Posterior vena cava (tissue), 2 donors: ENCODE results near the gene TENM4. TPM values are rescaled to one million over a fixed set of nuclear protein-coding genes. Genes with fewer than 3 reads are reported as not detected.

Experiments
- DNase-seq: peaks from one replicate; pipeline ENCODE4 v3.0.0-alpha.2; 2020; ENCODE audit warnings: low spot score
- intact Hi-C, 2 donors: fragments of 100-400 bp; cut with DNase I; formaldehyde crosslinking; loops; one replicate each; pipeline versions ENCODE4 v1.14.1 to v1.14.2; 2022 to 2023
- total RNA-seq, 2 donors: library from RNA; stranded (reverse); fragmentation: NEBNext Ultra II Directional; extraction: Animal tissue kit (Norgen Biotek cat#: 25700); gene quantifications; one replicate each; pipeline ENCODE4 v1.2.1, GENCODE V29; 2021
- donor health status: DM: yes; HTN: yes; CAD: no.
- donor health status: DM: yes; HTN: yes; CAD: no.

TENM4 gene
- total RNA-seq, 2 donors from 2014 or later, result 5.6 to 7.4 TPM

DNA sequence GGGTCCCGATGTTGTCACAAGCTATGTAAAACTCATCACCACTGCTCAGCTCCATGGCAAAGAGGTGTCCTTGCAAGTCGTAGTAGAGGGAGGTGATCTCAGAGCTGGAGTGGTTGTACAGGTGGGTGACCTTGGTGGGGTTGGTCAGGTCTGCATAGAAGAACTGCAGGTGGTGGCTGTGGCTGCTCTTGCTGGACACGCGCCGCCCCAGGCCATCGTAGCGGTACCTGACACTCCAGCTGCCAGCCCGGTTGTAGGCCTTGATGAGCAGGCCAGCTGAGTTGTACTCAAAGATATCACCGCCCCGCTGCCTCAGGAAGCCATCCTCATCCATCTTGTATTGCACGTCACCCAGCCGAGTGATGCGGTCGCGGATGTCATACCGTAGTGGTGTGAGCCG, 771.6 kb downstream of the TENM4 start:
- intact Hi-C loops, result no loop called here
- DNase-seq, result no peak

DNA sequence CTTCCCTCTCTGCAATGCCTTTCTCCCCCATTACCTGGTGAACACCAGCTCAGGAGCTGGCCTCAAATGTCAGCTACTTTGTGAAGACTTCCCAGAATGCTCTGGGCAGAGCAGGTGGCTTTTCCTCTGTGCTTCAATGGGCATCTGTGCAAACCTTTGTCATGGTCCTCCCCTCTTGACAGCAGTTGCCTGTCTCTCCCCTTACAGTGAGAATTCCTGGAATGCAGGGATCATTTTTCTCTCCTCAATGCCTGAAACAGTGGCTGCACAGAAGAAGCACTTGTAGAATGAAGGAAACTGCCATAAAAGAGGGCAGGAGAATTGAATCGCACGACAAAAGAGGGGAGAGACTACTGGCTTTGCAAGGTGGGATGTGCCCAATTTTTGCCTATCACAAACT, 773.4 kb downstream of the TENM4 start:
- intact Hi-C loops, result no loop called here
- DNase-seq, result no peak

DNA sequence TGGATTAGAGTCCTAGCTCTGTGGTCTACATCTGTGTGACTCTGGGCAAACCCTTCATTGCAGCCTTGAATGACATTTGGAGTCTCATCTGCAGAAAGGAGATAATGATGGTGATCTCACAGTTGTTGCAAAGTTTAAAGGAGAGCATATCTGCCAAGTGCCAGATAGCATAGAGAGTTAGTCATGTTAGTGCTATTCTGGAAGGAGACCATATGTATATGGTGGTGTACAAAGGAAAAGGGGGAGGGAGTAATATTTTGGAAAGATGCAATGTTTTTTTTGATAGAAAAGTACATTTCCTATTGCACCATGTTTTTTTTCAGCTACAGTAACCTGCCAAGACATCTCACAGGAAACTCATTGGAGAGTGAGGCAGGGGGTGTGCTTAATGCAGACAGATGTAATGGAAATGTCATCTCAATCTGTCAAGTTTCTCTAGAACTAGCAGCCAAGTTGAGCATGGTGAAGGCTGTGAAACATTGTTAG, 774.1 kb downstream of the TENM4 start:
- DNase-seq, result no peak
- intact Hi-C loops, result no loop called here

DNA sequence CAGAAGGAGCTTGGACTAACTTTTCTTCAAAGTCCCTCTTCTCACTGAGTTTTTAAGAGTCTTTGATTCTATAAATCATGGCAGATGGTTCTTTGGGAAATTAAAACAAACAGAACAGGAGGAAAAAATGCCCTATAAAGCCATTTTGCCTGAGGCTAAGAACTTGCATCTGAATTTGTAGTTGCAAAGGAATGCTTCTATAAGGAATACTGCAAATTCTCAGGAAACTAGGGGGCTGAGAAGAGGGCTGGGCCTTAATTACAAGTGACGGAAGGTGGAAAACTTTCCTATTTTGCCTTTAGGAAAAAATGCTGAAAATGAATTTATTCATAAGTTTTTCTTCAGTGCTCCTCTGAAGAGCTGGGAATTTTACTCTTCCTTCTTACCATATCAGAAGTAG, 776.2 kb downstream of the TENM4 start:
- DNase-seq, result no peak
- intact Hi-C loops, result no loop called here

DNA sequence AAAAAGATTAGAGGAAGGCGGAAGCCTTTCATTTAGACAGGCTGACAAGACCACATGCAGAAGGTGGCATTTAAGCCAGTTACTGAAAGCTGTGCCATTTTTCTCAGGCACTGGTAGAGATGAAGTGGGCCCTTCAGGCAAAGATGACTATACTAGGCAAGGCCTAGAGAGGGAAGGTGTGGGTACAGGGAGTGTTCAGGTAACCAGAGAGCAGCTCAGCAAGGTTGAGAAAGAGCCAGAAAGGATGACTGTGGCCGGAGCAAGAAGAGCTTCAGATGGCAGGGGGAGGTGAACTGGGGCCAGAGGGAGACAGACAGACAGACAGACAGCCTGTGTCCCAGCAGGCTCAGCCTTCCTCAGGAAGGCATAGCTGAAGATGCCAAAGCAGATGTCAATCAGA, 778.0 kb downstream of the TENM4 start:
- intact Hi-C loops, result no loop called here
- DNase-seq, result no peak

DNA sequence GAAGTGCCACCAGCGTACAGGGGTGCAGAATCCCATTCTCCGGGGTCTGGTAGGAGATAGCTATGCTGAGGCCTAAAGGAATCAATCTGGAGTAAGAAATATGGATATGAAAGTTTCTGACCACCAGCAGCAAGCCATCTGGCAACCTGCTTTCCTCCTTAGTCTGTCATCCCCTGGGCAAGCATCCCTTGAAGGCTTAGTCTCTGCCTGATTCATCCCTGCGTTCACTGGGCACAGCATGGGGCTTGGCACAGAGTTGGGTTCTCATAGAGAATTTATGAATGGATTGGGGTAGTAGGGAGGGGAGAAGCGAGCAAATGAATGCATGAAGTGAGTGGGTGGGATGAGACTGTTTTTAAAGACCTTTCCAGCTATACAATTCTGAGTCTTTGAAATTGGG, 780.4 kb downstream of the TENM4 start:
- no peak for DNase-seq
- intact Hi-C loops, result no loop called here

DNA sequence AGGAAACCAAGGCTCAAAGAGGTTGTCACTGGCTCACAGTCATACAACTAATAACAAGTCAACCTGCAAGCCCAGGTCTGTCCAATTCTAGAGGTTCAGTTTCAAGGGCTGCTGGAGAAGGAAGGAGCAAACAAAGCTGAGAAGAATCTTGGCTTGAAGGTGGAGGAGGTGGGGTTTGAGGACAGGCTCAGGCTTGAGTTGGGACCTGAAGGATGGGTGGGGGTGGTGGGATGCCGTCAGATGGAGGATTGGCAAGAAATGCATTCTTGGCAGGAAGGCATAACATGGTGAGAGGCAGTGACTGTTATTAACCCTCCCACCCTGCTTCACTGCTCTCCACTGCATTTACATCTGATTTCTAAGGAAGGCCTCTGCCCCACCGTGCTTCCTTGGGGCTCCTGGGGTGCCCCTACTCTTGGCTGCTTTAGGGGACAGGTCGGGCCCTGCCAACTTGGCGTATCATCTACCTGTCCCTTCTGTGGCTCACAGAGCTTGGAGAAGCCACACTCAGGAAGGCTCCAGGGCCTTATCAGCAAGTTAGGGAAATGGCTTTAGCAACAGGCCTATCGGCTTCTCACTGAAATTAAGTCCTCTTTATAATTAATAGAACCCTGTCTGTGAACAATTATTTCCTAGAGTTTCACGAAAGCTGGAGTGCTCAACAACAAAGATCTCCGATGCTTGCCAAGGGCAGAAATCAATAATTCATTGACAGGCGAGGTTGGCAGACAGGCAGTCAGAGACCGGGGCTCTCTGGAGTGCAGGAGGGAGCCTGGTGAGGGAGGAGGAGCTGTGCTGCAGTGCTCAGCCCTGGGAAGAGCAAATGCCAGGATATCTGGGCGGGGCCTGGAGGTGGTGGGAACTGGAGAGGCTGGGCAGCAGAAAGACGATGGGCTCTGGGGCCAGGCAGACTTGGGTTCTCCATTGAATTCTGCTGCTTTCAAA, 781.2 kb downstream of the TENM4 start:
- peak; percentile 73 for DNase-seq

DNA sequence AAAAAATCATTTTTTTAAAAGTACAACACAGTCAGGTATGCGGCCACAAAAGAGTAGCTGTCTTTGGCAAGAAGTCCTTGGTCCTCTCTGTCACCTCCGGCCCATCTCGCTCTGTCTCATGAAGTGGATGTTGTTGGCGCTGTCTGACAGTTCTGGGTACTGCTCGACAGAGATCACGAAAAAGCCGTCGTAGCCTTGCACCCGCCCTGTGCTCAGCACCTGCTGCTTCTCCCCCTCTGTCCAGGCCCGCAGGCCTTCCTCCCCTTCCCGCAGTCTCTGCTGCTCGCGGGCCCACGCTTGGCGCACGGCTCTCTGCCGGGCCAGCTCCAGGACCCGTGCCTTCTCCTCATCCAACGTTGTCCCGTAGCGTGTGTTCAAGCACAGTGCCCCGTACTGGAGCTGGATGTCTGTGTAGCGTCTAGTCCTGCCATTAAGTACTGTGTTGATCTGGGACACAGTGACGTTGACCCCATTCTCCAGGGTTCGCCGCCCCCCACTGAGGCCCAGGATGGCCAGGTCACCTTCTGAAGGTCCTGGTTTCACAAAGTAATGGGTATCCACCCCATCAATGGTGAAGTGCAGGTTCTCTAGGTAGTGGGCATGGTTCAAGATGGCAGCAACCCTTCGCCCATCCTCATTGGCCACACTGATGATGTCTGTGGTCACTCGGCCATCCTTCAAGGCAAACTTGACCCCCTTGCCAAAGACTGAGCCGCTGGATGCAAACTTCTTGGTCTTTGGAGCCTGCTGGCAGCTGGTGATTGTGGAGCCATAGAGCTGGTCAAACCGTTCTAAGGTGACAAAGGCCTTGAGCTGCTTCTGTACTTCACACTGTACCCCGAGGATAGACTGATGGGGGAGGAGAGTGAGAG, 782.6 kb downstream of the TENM4 start:
- DNase-seq, result peak; percentile 58
- intact Hi-C loops, result no loop called here

More for the DNA sequence above, 781.2 kb downstream of the TENM4 start:
- intact Hi-C loops, result no loop called here

DNA sequence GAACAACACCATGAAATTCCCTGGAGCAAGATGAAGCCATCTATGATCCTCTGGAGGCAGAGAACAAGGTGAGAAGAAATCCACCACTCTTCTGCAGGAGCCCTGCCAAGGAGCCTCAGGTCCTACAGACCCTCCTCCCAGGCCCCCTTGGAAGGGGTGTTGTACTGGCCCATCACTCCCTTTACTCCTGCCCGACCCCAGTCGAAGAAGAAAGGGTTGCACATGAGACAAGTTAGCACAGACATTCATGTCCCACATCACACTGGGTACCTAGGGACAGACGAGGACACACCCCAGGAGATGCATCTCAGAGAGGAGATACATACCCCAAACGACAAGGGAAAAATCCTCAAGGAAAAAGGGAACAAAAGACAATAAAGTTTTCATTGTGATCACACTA, 783.4 kb downstream of the TENM4 start:
- no peak for DNase-seq
- intact Hi-C loops, result no loop called here

DNA sequence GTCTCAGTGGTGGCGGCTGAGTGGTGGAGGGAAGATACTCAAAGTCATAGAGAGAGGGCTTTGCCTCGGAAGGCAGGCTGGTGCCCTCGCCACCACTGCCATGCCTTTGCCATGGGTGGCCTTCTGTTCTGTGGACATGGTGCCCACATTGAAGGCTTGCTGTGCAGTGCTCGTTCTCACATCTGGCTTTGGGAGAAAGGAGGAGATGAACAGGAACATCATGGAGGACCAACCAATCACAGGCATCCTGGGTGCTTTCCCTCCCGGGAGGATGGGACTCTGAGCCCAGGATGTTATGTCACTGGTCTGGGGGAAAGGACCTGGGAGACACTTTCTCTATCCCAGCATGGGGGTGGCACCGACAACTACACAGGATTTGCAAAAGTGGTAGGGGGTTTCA, 783.8 kb downstream of the TENM4 start:
- no peak for DNase-seq
- intact Hi-C loops, result no loop called here

DNA sequence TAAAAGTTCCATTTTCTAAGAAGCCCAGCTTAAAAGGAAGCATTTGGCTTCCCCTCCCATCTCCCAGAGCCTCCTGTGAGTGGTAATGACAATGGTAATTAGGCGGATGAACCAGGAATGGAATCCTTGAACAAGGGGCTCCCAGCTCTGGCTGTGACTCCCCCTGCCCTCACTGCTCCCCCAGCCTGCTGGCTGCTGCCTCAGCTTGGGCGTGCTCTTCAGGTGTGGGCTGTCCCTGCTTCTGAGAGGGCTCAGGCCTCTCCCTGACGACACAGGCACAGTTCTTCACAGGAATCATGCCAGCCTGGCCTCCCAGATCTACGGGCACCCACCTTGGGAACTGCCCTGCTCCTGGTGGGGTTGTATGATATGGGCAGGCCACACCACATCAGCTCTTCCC, 784.5 kb downstream of the TENM4 start:
- intact Hi-C loops, result no loop called here
- DNase-seq, result no peak

DNA sequence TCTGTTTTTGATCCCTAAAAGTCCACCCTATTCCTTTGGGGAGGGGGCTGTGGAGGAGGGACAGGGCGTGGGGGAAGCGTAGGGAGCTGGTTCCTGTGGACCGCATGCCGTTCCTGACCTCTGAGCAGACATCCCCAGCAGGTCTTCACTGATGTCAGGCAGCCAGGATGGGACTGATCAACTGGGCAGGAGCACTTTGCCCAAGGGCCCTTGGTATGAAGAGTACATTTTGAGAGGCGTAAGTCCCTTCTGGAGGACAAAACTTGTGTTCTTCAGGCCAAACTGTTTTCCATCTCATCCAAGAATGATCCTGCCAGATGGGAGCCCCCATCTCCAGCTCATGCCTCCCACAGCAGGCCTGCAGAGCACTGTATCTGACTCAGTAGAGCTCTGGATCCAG, 785.3 kb downstream of the TENM4 start:
- intact Hi-C loops, result no loop called here
- no peak for DNase-seq

DNA sequence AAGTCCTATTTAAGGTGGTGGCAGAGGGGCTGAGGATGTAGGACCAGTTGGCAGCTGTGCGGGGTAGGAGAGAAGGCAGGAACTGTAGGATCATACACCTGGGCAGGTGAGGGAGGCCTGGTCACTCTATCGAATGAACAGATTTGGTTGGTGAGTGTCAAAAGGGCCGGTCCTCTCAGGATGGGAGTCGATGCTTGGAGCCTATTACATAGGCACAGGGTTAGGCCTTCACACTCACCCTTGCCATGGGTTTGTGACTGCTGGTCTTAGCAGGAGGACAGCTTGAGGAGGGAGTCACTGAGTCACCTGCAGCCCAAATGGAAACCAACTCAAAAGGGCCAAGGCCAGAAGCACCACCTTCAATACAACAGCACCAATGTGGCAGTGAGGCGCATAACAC, 786.0 kb downstream of the TENM4 start:
- intact Hi-C loops, result no loop called here
- DNase-seq, result no peak

DNA sequence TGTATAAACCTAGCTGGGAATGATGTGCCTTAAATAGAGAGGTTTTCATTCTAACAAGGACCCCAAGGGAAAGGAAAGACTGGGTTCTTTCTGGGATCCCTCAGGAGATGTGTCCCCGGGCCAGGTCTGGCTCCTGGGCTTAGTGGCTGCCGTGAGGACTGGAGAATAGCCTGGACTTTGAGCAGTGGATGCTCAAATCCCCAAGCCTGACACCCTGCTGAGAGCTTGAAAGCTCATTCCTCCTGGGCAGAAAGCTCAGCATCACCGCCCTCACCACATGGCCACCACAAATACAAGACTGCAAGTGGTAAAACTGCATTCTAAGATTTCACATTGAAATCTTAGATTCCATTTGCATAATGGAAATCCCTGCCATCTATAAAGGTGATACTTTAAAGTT, 786.8 kb downstream of the TENM4 start:
- no peak for DNase-seq
- intact Hi-C loops, result no loop called here

DNA sequence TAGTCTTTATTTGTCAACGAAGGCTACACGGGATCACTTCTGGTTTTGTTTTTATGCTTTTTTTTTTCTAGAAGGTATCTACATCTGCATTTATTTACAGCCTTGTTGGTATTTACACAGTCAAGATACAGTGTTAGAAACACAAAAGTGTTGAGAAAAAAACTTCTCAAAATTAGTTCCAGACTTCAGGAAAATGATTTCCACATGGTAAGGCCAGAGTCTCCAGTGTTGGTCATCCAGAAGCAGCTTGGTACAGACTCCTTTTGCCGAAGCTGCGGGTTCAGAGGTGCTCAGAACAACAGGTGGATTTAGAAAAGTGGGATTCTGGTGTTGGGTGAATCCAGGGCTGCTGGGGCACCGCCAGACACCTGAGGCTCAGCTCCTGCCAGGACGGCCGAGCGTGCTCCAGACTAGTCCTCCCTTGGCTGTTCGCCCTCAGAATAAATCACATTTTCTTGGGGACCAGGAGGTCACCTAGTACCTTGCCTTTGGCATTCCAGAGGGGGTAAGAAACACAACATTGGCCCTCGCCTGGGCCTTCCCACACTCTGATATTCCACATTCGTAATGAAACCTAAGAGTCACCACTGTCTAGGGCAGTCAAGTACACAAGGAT, 787.4 kb downstream of the TENM4 start:
- intact Hi-C loops, result no loop called here
- DNase-seq, result no peak

DNA sequence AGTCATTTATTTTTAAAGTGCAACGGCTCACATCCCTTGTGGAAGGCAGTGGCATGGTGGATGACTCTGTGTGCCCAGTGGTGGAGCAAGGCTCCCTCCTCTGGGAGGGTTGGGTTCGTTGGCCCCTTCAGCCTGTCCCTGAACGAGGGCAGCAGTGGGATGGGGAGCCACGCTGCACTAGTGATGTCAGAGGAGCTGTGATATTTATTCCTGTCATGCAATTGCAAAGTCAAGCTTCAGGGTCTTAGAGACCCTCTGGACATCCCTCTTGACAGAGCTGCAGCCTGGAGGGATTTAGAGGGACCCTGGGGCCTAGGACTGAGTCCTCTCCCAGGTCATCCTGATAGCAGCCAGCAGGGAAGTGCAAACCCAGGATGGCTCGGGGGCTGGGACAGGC, 788.0 kb downstream of the TENM4 start:
- DNase-seq, result no peak
- intact Hi-C loops, result no loop called here

DNA sequence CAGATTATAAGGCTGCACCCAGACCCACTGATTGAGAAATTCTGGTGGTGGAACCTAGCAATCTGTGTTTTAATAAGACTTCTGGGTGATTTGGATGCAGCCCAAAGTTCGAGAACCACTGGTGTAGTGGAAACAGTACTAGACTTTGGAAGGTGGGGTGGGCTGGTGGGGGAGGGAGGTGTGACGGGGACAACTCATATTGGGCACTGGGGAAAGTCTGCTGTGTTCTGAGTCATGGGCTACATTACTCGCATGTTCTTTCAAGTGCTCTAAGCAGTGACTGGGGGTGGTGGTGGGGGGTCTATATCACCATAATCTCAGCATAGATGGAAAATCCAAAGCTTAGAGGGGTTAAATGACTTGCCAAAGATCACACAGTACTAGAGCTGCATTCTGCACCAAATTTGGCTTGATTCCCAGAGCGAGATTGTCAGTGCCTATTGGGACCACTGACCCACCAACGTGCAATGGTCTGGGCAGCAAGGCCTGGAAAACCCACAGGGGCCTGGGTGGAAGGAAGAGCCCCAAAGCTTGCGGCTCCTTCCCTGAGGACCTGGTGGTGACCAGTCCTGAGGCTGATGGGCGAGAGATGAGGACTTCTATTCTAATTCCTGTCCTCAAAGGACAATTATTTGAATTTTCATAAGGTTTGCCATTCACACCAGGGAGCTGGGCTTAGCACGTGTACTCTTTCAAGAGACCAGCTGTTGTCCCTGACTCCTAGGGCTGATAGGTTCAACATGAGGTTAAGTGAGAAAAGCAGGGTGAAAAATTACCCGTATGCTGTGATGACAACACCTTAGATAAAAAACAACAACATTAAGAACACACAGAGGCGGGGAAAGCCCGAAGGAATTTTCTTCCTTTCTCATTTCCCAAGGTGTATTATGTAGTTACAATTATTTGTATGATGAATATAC, 788.6 kb downstream of the TENM4 start:
- intact Hi-C loops, result no loop called here
- no peak for DNase-seq

DNA sequence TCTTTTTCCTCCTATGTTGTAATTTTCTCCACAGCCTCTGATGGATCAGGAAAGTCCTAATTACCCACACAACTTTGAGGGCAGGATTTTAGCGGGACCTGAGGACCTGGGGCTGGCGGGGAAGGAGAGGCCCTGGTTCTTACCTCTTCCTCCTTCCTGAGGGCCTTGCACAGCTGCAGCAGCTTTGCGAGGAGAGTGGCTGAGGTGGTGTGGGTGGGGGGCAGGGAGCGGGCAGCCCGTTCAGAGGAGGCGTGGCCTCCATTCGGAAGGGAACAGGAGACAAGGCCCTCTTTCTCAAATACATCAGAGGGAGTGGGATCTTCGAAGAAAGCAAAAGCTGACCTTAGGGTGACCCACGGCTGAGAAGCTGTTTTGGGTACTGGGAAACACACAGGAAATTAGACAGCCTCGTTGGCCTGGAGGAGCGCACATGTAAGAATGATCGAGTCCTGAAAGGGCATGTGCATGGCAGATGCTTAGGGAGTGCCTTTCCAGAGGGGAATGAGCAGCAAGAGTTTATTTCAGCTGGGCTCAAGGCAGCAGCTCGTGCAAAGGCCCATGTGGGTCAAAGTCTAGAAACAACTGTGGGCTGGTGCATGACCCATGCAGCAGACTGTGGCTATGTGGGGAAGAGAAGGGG, 789.6 kb downstream of the TENM4 start:
- intact Hi-C loops, result no loop called here
- no peak for DNase-seq
